Left cardiac atrium (tissue), 4 donors: ENCODE results near the gene KLHL20. TPM values are rescaled to one million over a fixed set of nuclear protein-coding genes. Genes with fewer than 3 reads are reported as not detected.

Experiments
- ATAC-seq, 2 donors: fragments of 200-7000 bp; cut with Tn5 transposase; one replicate each; pipeline ENCODE4 v1.9.1; 2020; ENCODE audit warnings: mild to moderate bottlenecking in 2 of 2, moderate library complexity in 2 of 2
- DNase-seq: peaks from one replicate; pipeline ENCODE4 v3.0.0-alpha.2; 2020
- intact Hi-C, 2 donors: fragments of 100-400 bp; cut with DNase I; formaldehyde crosslinking; loops; one replicate each; pipeline versions ENCODE4 v1.14.1 to v1.15.1; 2022 to 2023
- total RNA-seq, 2 donors: library from RNA; stranded (reverse); fragmentation: NEBNext Ultra II Directional; extraction: Animal tissue kit (Norgen Biotek cat#: 25700); gene quantifications; one replicate each; pipeline ENCODE4 v1.2.1, GENCODE V29; 2021
- donor health status: DM: no; HTN: yes; CAD: no.
- donor health status: DM: no; HTN: yes; CAD: no; lungs with severe emphysema.
- donor health status: DM: yes; HTN: yes; CAD: no.
- donor health status: Dilated cardiomyopathy.

The KLHL20 gene
- total RNA-seq, 2 donors from 2014 or later: 17.3 to 19.8 TPM

GRCh38 chr1:173821680-173822079 lies 106.9 kb downstream of the KLHL20 start:
- no peak for ATAC-seq
- DNase-seq: no peak
- intact Hi-C loops: loop anchor here (5.0 to 10.0 kb wide), 2 partner anchors 344 to 397 kb away; partner anchors contain the start of gene PRDX6 (in 1 of the 2)

GRCh38 chr1:173823781-173824314 lies 109.1 kb downstream of the KLHL20 start:
- DNase-seq (no peak), ATAC-seq (no peak)
- intact Hi-C loops: loop anchor here (2.0 to 10.0 kb wide), 3 partner anchors 347 to 403 kb away; partner anchors contain the start of gene PRDX6 (in 1 of the 2)

- peak; percentile 98 for DNase-seq
- intact Hi-C loops: loop anchor here (2.0 to 10.0 kb wide), 3 partner anchors 347 to 404 kb away; partner anchors contain the start of gene PRDX6 (in 1 of the 2)
- peak; percentile 97 to 99 for ATAC-seq
Measured at GRCh38 chr1:173824315-173825081, 109.7 kb downstream of the KLHL20 start, which contains the start of the genes CENPL and DARS2. CENPL (minus strand) TSS chr1:173824883; CDS start chr1:173811299, 13,584 bp downstream. DARS2 (plus strand) TSS chr1:173824673; CDS start chr1:173825230, 557 bp downstream.

DNA sequence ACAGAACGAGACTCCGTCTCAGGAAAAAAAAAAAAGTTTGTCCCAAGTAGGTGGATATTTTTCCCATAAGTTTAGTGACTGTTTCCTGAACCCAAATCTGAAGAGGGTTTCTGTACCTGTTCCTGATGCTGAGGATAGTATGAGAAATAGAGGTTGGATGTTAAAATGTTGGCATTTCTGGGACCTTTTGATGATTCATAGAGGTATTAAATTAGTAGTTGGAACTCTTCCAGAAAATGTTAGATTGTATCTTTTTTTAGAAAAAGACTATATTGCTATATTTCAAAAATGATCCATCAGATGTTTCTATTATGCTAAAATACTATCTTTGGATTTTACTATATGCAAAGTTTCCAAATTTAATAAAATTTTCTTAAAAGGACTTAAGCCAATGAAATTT lies 112.8 kb downstream of the KLHL20 start:
- intact Hi-C loops: loop anchor here in 1 of 2 donors (10.0 kb wide), 1 partner anchor 403 kb away; no protein-coding TSS in a partner anchor
- ATAC-seq (no peak), DNase-seq (no peak)

DNA sequence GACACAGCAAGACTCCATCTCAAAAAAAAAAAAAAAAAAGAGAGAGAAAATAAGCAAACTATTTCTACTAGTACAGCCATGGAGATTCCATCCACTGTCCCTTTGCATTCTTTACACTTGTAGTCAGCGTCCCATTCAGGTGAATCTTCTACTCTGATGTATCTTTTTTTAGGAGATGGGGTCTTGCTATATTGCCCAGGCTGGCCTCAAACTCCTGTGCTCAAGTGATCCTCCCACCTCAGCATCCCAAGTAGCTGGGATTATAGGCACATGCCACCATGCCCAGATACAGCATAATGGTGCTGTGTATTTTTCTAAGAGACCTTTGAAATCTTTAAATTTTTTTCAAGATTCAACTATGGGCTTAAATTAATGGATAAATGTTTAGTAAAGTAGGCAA lies 118.0 kb downstream of the KLHL20 start:
- intact Hi-C loops: no loop called here

More for the DNA sequence above, 118.0 kb downstream of the KLHL20 start:
- DNase-seq: no peak
- no peak for ATAC-seq

Other genes starting within 250 kb of the KLHL20 start
- gene PRDX6, start 237.6 kb upstream of the KLHL20 start, total RNA-seq: 100 to 1,000 TPM; 551 to 783 TPM
- under 1 TPM; 0.06 to 0.71 TPM for gene SLC9C2, start 111.9 kb upstream of the KLHL20 start, total RNA-seq
- gene TEX50, start 79.6 kb upstream of the KLHL20 start, total RNA-seq: not detected
- gene ANKRD45, start 45.1 kb upstream of the KLHL20 start, total RNA-seq: under 1 TPM in 1 of 2 donors, not detected in 1; 0.65 TPM
- 10 to 100 TPM; 13.1 to 13.2 TPM for gene DARS2, start 109.7 kb downstream of the KLHL20 start, total RNA-seq
- gene CENPL, start 109.9 kb downstream of the KLHL20 start, total RNA-seq: 1 to 10 TPM; 4.3 to 4.9 TPM
- gene GAS5, start 153.0 kb downstream of the KLHL20 start, total RNA-seq: 100 to 1,000 TPM in 1 of 2 donors, 10 to 100 TPM in 1; 84.3 to 108 TPM
- gene ZBTB37, start 153.4 kb downstream of the KLHL20 start, total RNA-seq: 1 to 10 TPM; 9.3 to 9.4 TPM
- under 1 TPM; 0.21 to 0.35 TPM for gene SERPINC1, start 202.3 kb downstream of the KLHL20 start, total RNA-seq